Measurements from ENCODE around the gene ZCCHC8. TPM values are rescaled to one million over a fixed set of nuclear protein-coding genes. Genes with fewer than 3 reads are reported as not detected.
"Not testable (repeated sequence)": the region's sequence is repeated elsewhere in the genome, so short reads cannot be mapped to it uniquely, and the experiment has no call there.

The ZCCHC8 gene
- total RNA-seq, 1 experiment from 2014 or later, result 40.1 TPM

GRCh38 chr12:122491991-122492390 is 8.7 kb downstream of the ZCCHC8 start:
- Mint-ChIP-seq H3K27me3 (ENCODE audit: insufficient read depth, unreplicated experiment) (no peaks in the 10 kb centered on the region), H3K36me3 (ENCODE audit: insufficient read depth, unreplicated experiment) (peaks cover 82% of the 10 kb centered on the region), H3K4me1 (ENCODE audit: low read depth, unreplicated experiment) (peaks cover 18% of the 10 kb centered on the region), H3K27ac (ENCODE audit: unreplicated experiment) (peak overlapping the region; percentile 29), H3K9me3 (ENCODE audit: unreplicated experiment) (no peaks in the 10 kb centered on the region), H3K4me3 (ENCODE audit: unreplicated experiment) (no peak overlapping the region)
- Histone ChIP-seq H3K36me3 (ENCODE audit: control insufficient read depth, insufficient read depth, low read length) (peaks cover 2% of the 10 kb centered on the region; the same call in 1 of the 2 replicates), H3K27me3 (replicated peaks; ENCODE audit: control insufficient read depth, insufficient read depth, low read length) (no peaks in the 10 kb centered on the region), H3K4me3 (ENCODE audit: low read depth, low read length) (no peak overlapping the region), H3K4me1 (peaks cover 19% of the 10 kb centered on the region), H3K9me3 (no peaks in the 10 kb centered on the region)
- no peak for TF ChIP-seq CTCF (IDR thresholded peaks at IDR 0.05; ENCODE audit: insufficient read depth in 1 of 2, low read depth in 1 of 2, low read length in 1 of 2, severe bottlenecking in 1 of 2, unreplicated experiment in 1 of 2)
- peak in 1 of 2 experiments; percentile 40 for DNase-seq
- no TSS peak for BruUV-seq (replicated peaks)
- ChIA-PET CTCF (interaction anchor here (0.7 kb wide), 1 partner anchor 9 kb away, joined by 3 read pairs; the partner anchor contains the start of gene ZCCHC8), POLR2A (interaction anchor here (0.9 kb wide), 1 partner anchor 9 kb away, joined by 5 read pairs; the partner anchor contains the start of gene ZCCHC8)
- intact Hi-C loops (cut with micrococcal nuclease; ENCODE audit: unreplicated experiment), result no loop called here

- Histone ChIP-seq H3K36me3 (ENCODE audit: control insufficient read depth, insufficient read depth, low read length) (peaks cover 2% of the 10 kb centered on the region; the same call in 1 of the 2 replicates), H3K27me3 (replicated peaks; ENCODE audit: control insufficient read depth, insufficient read depth, low read length) (no peaks in the 10 kb centered on the region), H3K4me3 (ENCODE audit: low read depth, low read length) (no peak overlapping the region), H3K4me1 (peaks cover 19% of the 10 kb centered on the region), H3K9me3 (no peaks in the 10 kb centered on the region)
- H3K27me3 Mint-ChIP-seq (ENCODE audit: insufficient read depth, unreplicated experiment), result no peaks in the 10 kb centered on the region
- POLR2A ChIA-PET, result interaction anchor here (0.6 to 1.8 kb wide), 5 partner anchors 11 to 89 kb away, joined by 3 to 20 read pairs (median 4); partner anchors contain the start of genes KNTC1, RSRC2 and ZCCHC8
- no TSS peak for BruUV-seq (replicated peaks)
- no peak for TF ChIP-seq CTCF (IDR thresholded peaks at IDR 0.05; ENCODE audit: insufficient read depth in 1 of 2, low read depth in 1 of 2, low read length in 1 of 2, severe bottlenecking in 1 of 2, unreplicated experiment in 1 of 2)
- no peaks in the 10 kb centered on the region for H3K9me3 Mint-ChIP-seq (ENCODE audit: unreplicated experiment)
- peak overlapping the region; percentile 56 for H3K4me3 Mint-ChIP-seq (ENCODE audit: unreplicated experiment)
- DNase-seq, result peak in 1 of 2 experiments; percentile 58
- peaks cover 86% of the 10 kb centered on the region for H3K36me3 Mint-ChIP-seq (ENCODE audit: insufficient read depth, unreplicated experiment)
- H3K27ac Mint-ChIP-seq (ENCODE audit: unreplicated experiment), result peak overlapping the region; percentile 76
- peaks cover 18% of the 10 kb centered on the region for H3K4me1 Mint-ChIP-seq (ENCODE audit: low read depth, unreplicated experiment)
- intact Hi-C loops (cut with micrococcal nuclease; ENCODE audit: unreplicated experiment), result loop anchor here (5.0 kb wide), 1 partner anchor 87 kb away; no protein-coding TSS in a partner anchor
- CTCF ChIA-PET, result interaction anchor here (0.7 to 1.3 kb wide), 2 partner anchors 12 to 40 kb away, joined by 4 to 5 read pairs; partner anchors contain the start of gene ZCCHC8
These were observed 11.7 kb downstream of the ZCCHC8 start for GRCh38 chr12:122489038-122489437.

- peaks cover 95% of the 10 kb centered on the region for H3K36me3 Mint-ChIP-seq (ENCODE audit: insufficient read depth, unreplicated experiment)
These were observed 12.9 kb downstream of the ZCCHC8 start for GRCh38 chr12:122487807-122488206.

More at GRCh38 chr12:122487807-122488206, 12.9 kb downstream of the ZCCHC8 start:
- H3K27ac Mint-ChIP-seq (ENCODE audit: unreplicated experiment); POLR2A ChIA-PET; CTCF ChIA-PET; H3K4me3 Mint-ChIP-seq (ENCODE audit: unreplicated experiment); H3K27me3 Mint-ChIP-seq (ENCODE audit: insufficient read depth, unreplicated experiment); H3K9me3 Mint-ChIP-seq (ENCODE audit: unreplicated experiment); H3K4me3 ChIP-seq (ENCODE audit: low read depth, low read length); BruUV-seq (replicated peaks); DNase-seq; H3K27me3 ChIP-seq (replicated peaks; ENCODE audit: control insufficient read depth, insufficient read depth, low read length); H3K9me3 ChIP-seq; H3K36me3 ChIP-seq (ENCODE audit: control insufficient read depth, insufficient read depth, low read length): not testable (repeated sequence)
- H3K4me1 ChIP-seq, result peaks cover 19% of the 10 kb centered on the region
- intact Hi-C loops (cut with micrococcal nuclease; ENCODE audit: unreplicated experiment), result loop anchor here (5.0 kb wide), 1 partner anchor 86 kb away; no protein-coding TSS in a partner anchor
- peaks cover 18% of the 10 kb centered on the region for H3K4me1 Mint-ChIP-seq (ENCODE audit: low read depth, unreplicated experiment)

All from Caco-2 (cell line).